Neural progenitor cell (in vitro differentiated cells): ENCODE measurements around the gene SCAMP3. TPM values are rescaled to one million over a fixed set of nuclear protein-coding genes. Genes with fewer than 3 reads are reported as not detected.
"Not testable (repeated sequence)": the region's sequence is repeated elsewhere in the genome, so short reads cannot be mapped to it uniquely, and the experiment has no call there.

Experiments
- DNase-seq: peaks from one replicate; pipeline ENCODE4 v3.0.0-alpha.2; 2016; ENCODE audit warnings: low spot score
- H2AFZ ChIP-seq: fragments of 200-600 bp; sonication (generic); replicated peaks from 2 replicates; pipeline ENCODE4 v1.6.1; 2016; ENCODE audit warnings: antibody characterized with exemption
- H3F3A ChIP-seq: fragments of 200-600 bp; sonication (generic); 2 replicates; pipeline ENCODE4 v1.6.1; 2016; ENCODE audit warnings: antibody characterized with exemption, low read depth
- H3K27ac ChIP-seq: fragments of 200-600 bp; sonication (generic); 2 replicates; pipeline ENCODE4 v1.5.1; 2016; ENCODE audit warnings: mild to moderate bottlenecking
- H3K27me3 ChIP-seq: fragments of 200-600 bp; sonication (generic); 2 replicates; pipeline ENCODE4 v1.6.1; 2016; ENCODE audit warnings: mild to moderate bottlenecking, moderate library complexity
- H3K36me3 ChIP-seq: fragments of 200-600 bp; sonication (generic); 2 replicates; pipeline ENCODE4 v1.5.1; 2016
- H3K4me1 ChIP-seq: fragments of 200-600 bp; sonication (generic); 2 replicates; pipeline ENCODE4 v1.6.1; 2016; ENCODE audit warnings: mixed run types
- H3K4me2 ChIP-seq: fragments of 200-600 bp; sonication (generic); 2 replicates; pipeline ENCODE4 v1.6.1; 2016
- H3K4me3 ChIP-seq: fragments of 200-600 bp; sonication (generic); 2 replicates; pipeline ENCODE4 v1.5.1; 2016
- H3K79me2 ChIP-seq: fragments of 200-600 bp; sonication (generic); 2 replicates; pipeline ENCODE4 v1.6.1; 2016; ENCODE audit warnings: low read depth
- H3K9ac ChIP-seq: fragments of 200-600 bp; sonication (generic); 2 replicates; pipeline ENCODE4 v1.6.1; 2016
- H3K9me3 ChIP-seq: fragments of 200-600 bp; sonication (generic); 2 replicates; pipeline ENCODE4 v1.5.1; 2016; ENCODE audit warnings: low read depth
- H4K20me1 ChIP-seq: fragments of 200-600 bp; sonication (generic); 2 replicates; pipeline ENCODE4 v1.6.1; 2016; ENCODE audit warnings: low read depth
- H3K27ac Mint-ChIP-seq: 3 replicates; pipeline ENCODE4 v1.8.0; 2021; ENCODE audit warnings: mixed read lengths
- H3K27me3 Mint-ChIP-seq: 2 replicates; pipeline ENCODE4 v1.8.0; 2022; ENCODE audit warnings: low read depth, mild to moderate bottlenecking, inconsistent platforms, moderate library complexity, mixed read lengths; ENCODE audit not compliant: insufficient read depth
- H3K36me3 Mint-ChIP-seq: 3 replicates; pipeline ENCODE4 v1.8.0; 2021; ENCODE audit warnings: mixed read lengths
- H3K4me1 Mint-ChIP-seq: 3 replicates; pipeline ENCODE4 v1.8.0; 2021; ENCODE audit warnings: mixed read lengths
- H3K4me3 Mint-ChIP-seq: 3 replicates; pipeline ENCODE4 v1.8.0; 2021; ENCODE audit warnings: mild to moderate bottlenecking, moderate library complexity, mixed read lengths
- H3K9me3 Mint-ChIP-seq: 3 replicates; pipeline ENCODE4 v1.8.0; 2020; ENCODE audit warnings: mixed read lengths
- EZH2 ChIP-seq: fragments of 200-600 bp; sonication (generic); IDR thresholded peaks from 2 replicates; pipeline ENCODE4 v1.6.1; 2017; ENCODE audit warnings: antibody characterized with exemption, mild to moderate bottlenecking, moderate library complexity
- EZH2phosphoT487 ChIP-seq: fragments of 200-600 bp; sonication (generic); IDR thresholded peaks from 2 replicates; pipeline ENCODE4 v1.6.1; 2017; ENCODE audit warnings: antibody characterized with exemption
- total RNA-seq: library from RNA; depleted of rRNA; stranded (reverse); fragments of >200 nt; gene quantifications from 2 replicates; pipeline ENCODE4 v1.2.3, GENCODE V29; 2015; ENCODE audit warnings: low replicate concordance
- TF ChIP-seq, protein P1 (sequence below): fragments of 200-600 bp; sonication (generic); IDR thresholded peaks from 2 replicates; pipeline ENCODE4 v1.5.1; 2017; ENCODE audit warnings: antibody characterized with exemption, mild to moderate bottlenecking

SCAMP3 gene
- total RNA-seq, 1 donor from 2014 or later, result 21.8 TPM

DNA sequence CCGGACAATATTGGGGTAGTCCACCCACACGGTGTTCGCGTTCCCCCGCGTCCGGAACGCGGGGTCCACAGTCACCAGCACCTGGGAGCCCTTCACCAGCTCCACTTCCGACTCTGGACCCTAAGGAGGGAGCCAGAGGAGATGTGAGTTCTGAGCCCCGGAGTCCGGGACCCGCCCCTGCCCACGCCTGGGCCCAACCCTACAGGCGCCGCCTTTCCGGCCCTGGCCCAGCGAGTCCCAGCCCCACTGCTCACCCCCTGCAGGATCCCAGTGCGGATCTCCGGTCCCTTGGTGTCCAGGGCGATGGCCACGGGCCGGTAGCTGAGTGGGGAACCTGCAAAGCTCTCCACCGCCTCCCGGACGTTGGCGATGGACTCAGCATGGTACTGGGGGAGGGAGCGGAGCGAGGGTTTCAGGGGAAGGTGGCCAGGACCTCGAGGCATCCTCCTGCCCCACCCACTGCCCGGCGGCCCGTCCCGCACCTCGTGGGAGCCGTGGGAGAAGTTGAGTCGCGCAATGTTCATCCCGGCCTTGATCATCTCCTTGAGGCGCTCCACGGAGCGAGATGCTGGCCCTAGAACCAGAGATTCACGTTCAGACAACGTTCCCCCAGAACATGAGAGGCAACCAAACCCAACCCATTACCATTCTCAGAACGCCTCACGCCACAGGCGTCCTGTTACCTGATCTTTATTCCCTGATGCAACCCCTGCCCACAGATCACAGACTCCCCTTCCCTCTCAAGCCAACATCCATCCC is 33.2 kb upstream of the SCAMP3 start:
- H3K27ac ChIP-seq, result no peak overlapping the region
- H3K4me1 ChIP-seq, result no peaks in the 10 kb centered on the region
- no peaks in the 10 kb centered on the region for H3K79me2 ChIP-seq
- no peak for DNase-seq
- Mint-ChIP-seq H3K27ac (peak overlapping the region; percentile 50), H3K27me3 (peaks cover 25% of the 10 kb centered on the region), H3K9me3 (peaks cover 5% of the 10 kb centered on the region), H3K36me3 (no peaks in the 10 kb centered on the region), H3K4me3 (no peak overlapping the region), H3K4me1 (peaks cover 6% of the 10 kb centered on the region)
- H3K9ac ChIP-seq, result no peak overlapping the region
- peaks cover 3% of the 10 kb centered on the region for H3F3A ChIP-seq
- TF ChIP-seq, protein P1, sequence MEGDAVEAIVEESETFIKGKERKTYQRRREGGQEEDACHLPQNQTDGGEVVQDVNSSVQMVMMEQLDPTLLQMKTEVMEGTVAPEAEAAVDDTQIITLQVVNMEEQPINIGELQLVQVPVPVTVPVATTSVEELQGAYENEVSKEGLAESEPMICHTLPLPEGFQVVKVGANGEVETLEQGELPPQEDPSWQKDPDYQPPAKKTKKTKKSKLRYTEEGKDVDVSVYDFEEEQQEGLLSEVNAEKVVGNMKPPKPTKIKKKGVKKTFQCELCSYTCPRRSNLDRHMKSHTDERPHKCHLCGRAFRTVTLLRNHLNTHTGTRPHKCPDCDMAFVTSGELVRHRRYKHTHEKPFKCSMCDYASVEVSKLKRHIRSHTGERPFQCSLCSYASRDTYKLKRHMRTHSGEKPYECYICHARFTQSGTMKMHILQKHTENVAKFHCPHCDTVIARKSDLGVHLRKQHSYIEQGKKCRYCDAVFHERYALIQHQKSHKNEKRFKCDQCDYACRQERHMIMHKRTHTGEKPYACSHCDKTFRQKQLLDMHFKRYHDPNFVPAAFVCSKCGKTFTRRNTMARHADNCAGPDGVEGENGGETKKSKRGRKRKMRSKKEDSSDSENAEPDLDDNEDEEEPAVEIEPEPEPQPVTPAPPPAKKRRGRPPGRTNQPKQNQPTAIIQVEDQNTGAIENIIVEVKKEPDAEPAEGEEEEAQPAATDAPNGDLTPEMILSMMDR, result no peak
- peak; percentile 56 for TF ChIP-seq EZH2
- peaks cover 51% of the 10 kb centered on the region for H3K27me3 ChIP-seq
- H3K9me3 ChIP-seq, result no peaks in the 10 kb centered on the region
- no peaks in the 10 kb centered on the region for H3K36me3 ChIP-seq
- H3K4me3 ChIP-seq, result peak overlapping the region; percentile 47
- peak overlapping the region; percentile 93 for H2AFZ ChIP-seq
- no peaks in the 10 kb centered on the region for H4K20me1 ChIP-seq
- H3K4me2 ChIP-seq, result peak overlapping the region; percentile 83

DNA sequence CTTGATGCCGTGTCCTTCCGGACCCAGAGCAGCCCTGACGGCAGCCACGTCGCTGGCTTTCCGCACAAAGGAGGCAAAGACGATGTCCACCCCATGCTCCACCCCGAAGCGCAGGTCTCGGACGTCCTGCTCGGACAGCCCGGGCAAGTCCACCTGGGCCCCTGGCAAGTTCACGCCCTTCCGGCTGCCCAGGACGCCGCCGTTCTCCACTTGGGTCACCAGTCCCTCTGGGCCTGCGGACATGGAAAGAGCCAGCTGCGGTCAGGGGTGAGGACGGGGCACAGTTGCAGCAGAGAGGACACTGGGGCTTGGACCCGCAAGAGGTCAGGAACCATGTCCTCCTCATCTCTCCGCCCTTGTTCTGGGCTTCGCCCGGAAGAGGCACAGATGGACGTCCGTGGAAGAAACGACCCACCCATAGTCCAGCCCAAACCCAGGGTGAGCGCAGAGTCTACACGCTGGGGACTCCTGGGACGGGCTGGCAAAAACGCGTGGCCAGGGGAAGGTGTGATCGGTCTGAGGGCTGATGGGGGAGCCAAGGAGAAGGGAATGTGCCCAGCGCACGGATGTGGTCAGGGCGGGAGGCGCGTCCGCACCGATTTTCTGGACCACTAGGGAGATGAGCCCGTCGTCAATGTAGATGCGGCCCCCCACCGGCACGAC is 32.5 kb upstream of the SCAMP3 start:
- Mint-ChIP-seq H3K4me3 (peak overlapping the region; percentile 47), H3K4me1 (peaks cover 6% of the 10 kb centered on the region), H3K9me3 (peaks cover 5% of the 10 kb centered on the region), H3K36me3 (no peaks in the 10 kb centered on the region), H3K27ac (no peak overlapping the region), H3K27me3 (peaks cover 25% of the 10 kb centered on the region)
- Histone ChIP-seq H3K9ac (no peak overlapping the region), H4K20me1 (no peaks in the 10 kb centered on the region), H3K4me3 (peak overlapping the region; percentile 47), H3K79me2 (no peaks in the 10 kb centered on the region), H2AFZ (peak overlapping the region; percentile 93), H3K9me3 (no peaks in the 10 kb centered on the region), H3K4me1 (no peaks in the 10 kb centered on the region), H3K4me2 (peak overlapping the region; percentile 83), H3K27me3 (peaks cover 51% of the 10 kb centered on the region), H3K36me3 (no peaks in the 10 kb centered on the region), H3F3A (peaks cover 3% of the 10 kb centered on the region), H3K27ac (no peak overlapping the region)
- TF ChIP-seq EZH2 (no peak), EZH2phosphoT487 (no peak)
- TF ChIP-seq, protein P1, result no peak
- DNase-seq, result peak; percentile 40

DNA sequence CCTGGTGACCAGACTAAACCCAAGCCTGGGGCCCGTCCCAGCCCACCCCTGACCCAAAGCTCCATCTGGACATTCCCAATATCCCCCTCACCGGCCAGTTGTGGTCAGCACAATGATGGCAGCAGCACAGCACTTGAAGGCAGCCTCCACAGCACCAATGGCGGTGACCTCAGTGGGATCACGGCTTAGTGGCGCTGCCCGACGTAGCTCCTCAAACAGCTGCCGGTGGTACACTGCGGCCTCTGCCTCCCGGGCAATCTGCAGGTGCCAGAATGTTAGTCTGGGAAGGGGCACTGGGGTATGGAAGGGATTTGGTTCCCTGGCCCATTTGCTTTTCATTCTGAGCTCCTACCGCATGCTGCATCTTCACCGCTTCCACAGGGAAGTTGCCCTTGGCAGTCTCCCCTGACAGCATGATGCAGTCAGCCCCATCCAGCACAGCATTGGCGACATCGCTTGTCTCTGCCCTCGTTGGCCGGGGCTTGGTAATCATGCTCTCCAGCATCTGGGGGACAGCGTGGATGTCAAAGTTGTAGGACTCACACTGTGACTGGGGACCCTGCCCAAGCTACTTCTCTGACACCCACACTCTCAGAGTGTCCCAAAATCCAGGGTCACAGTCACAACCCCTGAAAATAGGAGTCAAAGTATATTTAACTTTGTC is 31.1 kb upstream of the SCAMP3 start:
- H3K4me1 Mint-ChIP-seq, result peaks cover 6% of the 10 kb centered on the region
- peaks cover 26% of the 10 kb centered on the region for H3K27me3 Mint-ChIP-seq
- no peak for DNase-seq
- no peaks in the 10 kb centered on the region for H3K36me3 ChIP-seq
- peaks cover 3% of the 10 kb centered on the region for H3F3A ChIP-seq
- H3K9me3 Mint-ChIP-seq, result peaks cover 5% of the 10 kb centered on the region
- no peak overlapping the region for H3K4me3 ChIP-seq
- no peak overlapping the region for H3K4me2 ChIP-seq
- no peak for TF ChIP-seq EZH2
- TF ChIP-seq EZH2phosphoT487, result no peak
- TF ChIP-seq, protein P1, result no peak
- no peak overlapping the region for H3K4me3 Mint-ChIP-seq
- no peaks in the 10 kb centered on the region for H3K9me3 ChIP-seq
- no peaks in the 10 kb centered on the region for H3K4me1 ChIP-seq
- H3K27ac Mint-ChIP-seq, result no peak overlapping the region
- peaks cover 51% of the 10 kb centered on the region for H3K27me3 ChIP-seq
- H4K20me1 ChIP-seq, result no peaks in the 10 kb centered on the region
- no peak overlapping the region for H2AFZ ChIP-seq
- no peak overlapping the region for H3K27ac ChIP-seq
- no peaks in the 10 kb centered on the region for H3K36me3 Mint-ChIP-seq
- H3K79me2 ChIP-seq, result no peaks in the 10 kb centered on the region
- no peak overlapping the region for H3K9ac ChIP-seq

DNA sequence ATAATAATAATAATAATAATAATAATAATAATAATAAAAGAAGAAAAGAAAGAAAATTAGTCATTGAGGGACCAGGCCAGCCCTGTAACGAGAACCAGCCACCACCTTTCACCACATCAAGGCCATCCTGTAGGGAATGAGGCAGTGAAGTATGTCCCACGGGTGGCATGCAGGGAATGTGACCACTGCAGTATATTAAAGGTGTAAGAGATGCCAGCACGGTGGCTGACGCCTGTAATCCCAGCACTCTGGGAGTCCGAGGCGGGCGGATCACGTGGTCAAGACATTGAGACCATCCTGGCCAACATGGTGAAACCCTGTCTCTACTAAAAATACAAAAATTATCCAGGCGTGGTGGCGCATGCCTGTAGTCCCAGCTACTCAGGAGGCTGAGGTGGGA is 28.8 kb upstream of the SCAMP3 start:
- H3K27me3 ChIP-seq, result peaks cover 34% of the 10 kb centered on the region
- H3K36me3 ChIP-seq, H3K27ac ChIP-seq, H3K4me1 ChIP-seq, H3K4me3 ChIP-seq, H3K4me2 ChIP-seq, DNase-seq, H3F3A ChIP-seq, H3K4me1 Mint-ChIP-seq, H3K4me3 Mint-ChIP-seq, H3K9ac ChIP-seq, H3K36me3 Mint-ChIP-seq, H3K9me3 Mint-ChIP-seq, H4K20me1 ChIP-seq, H3K9me3 ChIP-seq, H3K27ac Mint-ChIP-seq, H2AFZ ChIP-seq, H3K79me2 ChIP-seq: not testable (repeated sequence)
- H3K27me3 Mint-ChIP-seq, result peaks cover 14% of the 10 kb centered on the region
